Gastroesophageal sphincter (tissue), 4 donors: ENCODE results near the gene MAP3K14. TPM values are rescaled to one million over a fixed set of nuclear protein-coding genes. Genes with fewer than 3 reads are reported as not detected.

ENCODE experiments used
- ATAC-seq: fragments of 150-250 bp; one replicate; pipeline ENCODE4 v1.9.1; 2016; ENCODE audit warnings: mild to moderate bottlenecking, moderate library complexity
- H3K27ac ChIP-seq, 4 donors: fragments of 200-600 bp; sonication (generic) in 3 of 4; 1 replicate in 3 of 4; 2 replicates in 1 of 4; pipeline ENCODE4 v1.5.1; 2016 to 2019
- H3K27me3 ChIP-seq: fragments of 200-600 bp; sonication (generic); one replicate; pipeline ENCODE4 v1.5.1; 2019
- H3K36me3 ChIP-seq, 2 donors: fragments of 200-600 bp; sonication (generic); one replicate each; pipeline ENCODE4 v1.5.1; 2019; ENCODE audit warnings: control low read depth in 1 of 2
- H3K4me1 ChIP-seq, 3 donors: fragments of 200-600 bp; sonication (generic); 1 replicate in 2 of 3; 2 replicates in 1 of 3; pipeline ENCODE4 v1.5.1; 2016 to 2019; ENCODE audit warnings: control low read depth in 2 of 3
- H3K4me3 ChIP-seq, 2 donors: fragments of 200-600 bp; sonication (generic); one replicate each; pipeline ENCODE4 v1.5.1; 2019; ENCODE audit warnings: mild to moderate bottlenecking in 1 of 2, moderate library complexity in 1 of 2
- H3K9me3 ChIP-seq, 3 donors: fragments of 200-600 bp; sonication (generic); one replicate each; pipeline ENCODE4 v1.5.1; 2017 to 2019; ENCODE audit warnings: control low read depth in 2 of 3
- EP300 ChIP-seq: sonication (generic); formaldehyde crosslinking; IDR thresholded peaks from one replicate; pipeline ENCODE4 v1.6.1; 2017; ENCODE audit warnings: antibody characterized with exemption, mild to moderate bottlenecking
- POLR2A ChIP-seq, 2 donors: fragments of 450-650 bp; IDR thresholded peaks; one replicate each; pipeline ENCODE4 v1.6.1; 2017; ENCODE audit warnings: antibody characterized with exemption in 2 of 2, mild to moderate bottlenecking in 2 of 2, moderate library complexity in 1 of 2
- POLR2AphosphoS5 ChIP-seq: sonication (generic); formaldehyde crosslinking; IDR thresholded peaks from one replicate; pipeline ENCODE4 v1.6.1; 2017; ENCODE audit warnings: antibody characterized with exemption
- WGBS, 2 donors: methylation state at CpG; one replicate each; pipeline ENCODE4 v1.1.5; 2018; ENCODE audit warnings: low coverage in 1 of 2; 5-methylcytosine and 5-hydroxymethylcytosine counted together
- total RNA-seq, 4 donors: library from RNA; depleted of rRNA; stranded (reverse); fragments of >200 nt; gene quantifications; one replicate each; pipeline ENCODE4 v1.1.0, GENCODE V29; 2016
- TF ChIP-seq, protein P1 (sequence below), 4 experiments: fragments of 200-600 bp in 2 of 4; fragments of 450-650 bp in 2 of 4; sonication (generic) in 1 of 4; IDR thresholded peaks; one replicate each; pipeline ENCODE4 v1.5.1; 2017 to 2019; ENCODE audit warnings: antibody characterized with exemption in 4 of 4, mild to moderate bottlenecking in 2 of 4, moderate library complexity in 2 of 4

The MAP3K14 gene
- total RNA-seq, 4 donors from 2014 or later, result 8.5 to 17.5 (median 13.5) TPM

DNA sequence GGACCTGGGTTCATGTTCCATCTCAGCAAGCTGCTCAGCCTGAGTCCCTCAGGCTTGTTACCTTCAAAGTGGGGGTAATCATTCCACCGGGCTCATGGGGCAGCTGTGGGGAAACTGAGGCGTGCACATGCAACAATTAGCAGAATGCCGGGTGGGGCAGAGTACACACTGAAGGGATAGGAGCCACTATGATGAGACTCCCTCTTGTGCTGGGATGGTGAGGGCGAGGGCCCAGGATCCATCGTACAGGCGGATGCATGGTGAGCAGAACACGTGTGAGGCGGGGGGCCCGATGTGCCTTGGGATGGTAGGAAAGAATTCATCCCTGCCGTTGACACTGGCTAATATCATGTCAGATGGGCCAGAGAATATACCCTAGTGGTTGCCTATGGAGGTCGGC lies 25.5 kb upstream of the MAP3K14 start:
- H3K4me1 ChIP-seq, result peaks cover 0 to 40% (median 8%) of the 10 kb centered on the region in 3 donors
- no peak for TF ChIP-seq POLR2A (IDR thresholded peaks at IDR 0.05)
- no peak for TF ChIP-seq EP300
- H3K4me3 ChIP-seq, result no peak overlapping the region
- H3K36me3 ChIP-seq, result no peaks in the 10 kb centered on the region
- WGBS, 2 donors, result 68% methylated on average over 3 of the region's 11 CpGs; no CpG with 5 or more reads in 1 of the 2 donors
- H3K9me3 ChIP-seq, result no peaks in the 10 kb centered on the region
- no peak for ATAC-seq
- peak overlapping the region in 3 of 4 donors; percentile 38 to 65 (median 54) for H3K27ac ChIP-seq
- H3K27me3 ChIP-seq, result no peaks in the 10 kb centered on the region

DNA sequence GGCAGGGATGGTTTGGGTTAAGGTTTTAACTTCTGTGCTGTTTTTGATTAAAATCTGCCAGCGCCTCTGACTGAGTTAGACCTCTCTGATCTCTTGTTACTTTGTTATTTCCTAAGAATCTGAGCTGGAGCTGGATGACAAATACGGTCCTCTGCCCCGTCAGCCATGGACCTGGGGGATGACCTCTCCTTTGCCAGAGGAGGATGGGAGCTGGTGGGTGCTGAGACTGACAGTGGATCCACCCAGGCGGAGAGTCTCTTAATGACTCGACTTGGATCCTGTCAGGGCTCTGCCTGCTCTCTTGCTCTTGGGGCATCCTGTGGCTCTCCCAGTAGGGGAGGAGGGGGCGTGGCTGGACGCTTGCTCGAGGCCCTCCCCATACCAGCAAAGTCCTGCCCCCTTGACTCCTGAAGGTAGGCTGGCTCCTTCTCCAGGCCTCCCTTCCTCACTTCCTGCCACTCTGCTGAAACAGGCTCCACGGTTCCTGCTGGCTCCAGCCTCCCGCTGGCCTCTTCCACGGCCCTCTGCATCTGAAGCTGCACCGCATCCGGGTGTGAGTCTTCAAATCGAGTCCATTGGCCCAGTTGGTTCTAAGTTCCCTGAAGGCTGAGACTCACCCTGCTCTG lies 24.8 kb upstream of the MAP3K14 start:
- H3K27me3 ChIP-seq, result no peaks in the 10 kb centered on the region
- TF ChIP-seq, protein P1, sequence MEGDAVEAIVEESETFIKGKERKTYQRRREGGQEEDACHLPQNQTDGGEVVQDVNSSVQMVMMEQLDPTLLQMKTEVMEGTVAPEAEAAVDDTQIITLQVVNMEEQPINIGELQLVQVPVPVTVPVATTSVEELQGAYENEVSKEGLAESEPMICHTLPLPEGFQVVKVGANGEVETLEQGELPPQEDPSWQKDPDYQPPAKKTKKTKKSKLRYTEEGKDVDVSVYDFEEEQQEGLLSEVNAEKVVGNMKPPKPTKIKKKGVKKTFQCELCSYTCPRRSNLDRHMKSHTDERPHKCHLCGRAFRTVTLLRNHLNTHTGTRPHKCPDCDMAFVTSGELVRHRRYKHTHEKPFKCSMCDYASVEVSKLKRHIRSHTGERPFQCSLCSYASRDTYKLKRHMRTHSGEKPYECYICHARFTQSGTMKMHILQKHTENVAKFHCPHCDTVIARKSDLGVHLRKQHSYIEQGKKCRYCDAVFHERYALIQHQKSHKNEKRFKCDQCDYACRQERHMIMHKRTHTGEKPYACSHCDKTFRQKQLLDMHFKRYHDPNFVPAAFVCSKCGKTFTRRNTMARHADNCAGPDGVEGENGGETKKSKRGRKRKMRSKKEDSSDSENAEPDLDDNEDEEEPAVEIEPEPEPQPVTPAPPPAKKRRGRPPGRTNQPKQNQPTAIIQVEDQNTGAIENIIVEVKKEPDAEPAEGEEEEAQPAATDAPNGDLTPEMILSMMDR (IDR thresholded peaks at IDR 0.05), result no peak
- peak; percentile 15 for TF ChIP-seq POLR2AphosphoS5
- H3K4me1 ChIP-seq, result peaks cover 0 to 40% (median 8%) of the 10 kb centered on the region in 3 donors
- no peak overlapping the region for H3K4me3 ChIP-seq
- peak overlapping the region in 3 of 4 donors; percentile 38 to 65 (median 54) for H3K27ac ChIP-seq
- no peaks in the 10 kb centered on the region for H3K36me3 ChIP-seq
- no peaks in the 10 kb centered on the region for H3K9me3 ChIP-seq
- 81% methylated on average over 6 of the region's 14 CpGs; no CpG with 5 or more reads in 1 of the 2 donors for WGBS, 2 donors
- ATAC-seq, result peak; percentile 73

DNA sequence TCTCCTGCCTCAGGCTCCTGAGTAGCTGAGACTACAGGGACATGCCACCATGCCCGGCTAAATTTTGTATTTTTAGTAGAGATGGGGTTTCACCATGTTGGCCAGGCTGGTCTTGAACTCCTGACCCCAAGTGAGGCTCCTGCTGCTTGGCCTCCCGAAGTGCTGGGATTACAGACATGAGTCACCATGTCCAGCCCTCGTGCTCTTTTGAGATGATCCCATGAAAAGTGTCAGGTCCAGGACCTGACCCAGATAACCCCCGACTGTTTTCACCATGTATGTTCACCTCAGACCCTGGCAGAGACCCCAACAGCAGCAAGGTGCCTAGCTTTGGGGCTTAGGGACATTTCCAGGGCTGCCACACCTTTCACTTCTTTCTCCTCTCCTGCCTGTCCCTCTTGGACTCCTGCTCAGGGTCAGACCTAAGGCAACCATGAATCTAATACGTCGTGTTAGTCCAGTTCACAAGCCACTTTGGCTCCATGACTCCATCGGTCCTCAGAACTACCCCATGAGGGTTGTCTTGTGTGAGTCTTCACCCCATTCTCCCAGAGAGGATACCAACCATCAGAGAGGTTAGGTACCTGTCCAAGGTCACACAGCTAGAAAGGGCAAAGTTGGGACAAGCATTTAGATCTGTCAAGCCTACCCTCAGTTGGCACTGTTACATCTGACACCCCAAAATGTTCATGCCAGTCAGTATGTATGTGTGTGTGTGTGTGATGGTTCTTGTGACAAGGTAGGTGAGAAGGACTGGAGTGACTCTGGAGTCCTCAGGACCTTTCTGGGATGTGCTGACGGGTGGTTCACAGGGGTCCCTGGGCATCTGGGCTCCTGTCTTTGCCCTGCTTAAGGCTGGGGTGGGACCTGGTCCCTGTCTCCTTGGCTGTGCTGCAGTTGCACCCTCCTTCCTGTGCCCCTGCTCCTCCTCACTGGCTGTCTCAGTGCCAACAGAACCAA lies 23.1 kb upstream of the MAP3K14 start:
- ATAC-seq, result no peak
- Histone ChIP-seq H3K4me3 (no peak overlapping the region), H3K4me1 (peaks cover 0 to 35% (median 8%) of the 10 kb centered on the region in 3 donors), H3K27me3 (no peaks in the 10 kb centered on the region), H3K9me3 (no peaks in the 10 kb centered on the region), H3K27ac (peak overlapping the region in 1 of 4 donors; percentile 62), H3K36me3 (no peaks in the 10 kb centered on the region)
- 75 to 96% methylated on average over 2 to 4 of the region's 8 CpGs for WGBS, 2 donors
- TF ChIP-seq POLR2A (IDR thresholded peaks at IDR 0.05), result no peak
- TF ChIP-seq, protein P1 (IDR thresholded peaks at IDR 0.05), result no peak
- no peak for TF ChIP-seq EP300
- no peak for TF ChIP-seq POLR2AphosphoS5

DNA sequence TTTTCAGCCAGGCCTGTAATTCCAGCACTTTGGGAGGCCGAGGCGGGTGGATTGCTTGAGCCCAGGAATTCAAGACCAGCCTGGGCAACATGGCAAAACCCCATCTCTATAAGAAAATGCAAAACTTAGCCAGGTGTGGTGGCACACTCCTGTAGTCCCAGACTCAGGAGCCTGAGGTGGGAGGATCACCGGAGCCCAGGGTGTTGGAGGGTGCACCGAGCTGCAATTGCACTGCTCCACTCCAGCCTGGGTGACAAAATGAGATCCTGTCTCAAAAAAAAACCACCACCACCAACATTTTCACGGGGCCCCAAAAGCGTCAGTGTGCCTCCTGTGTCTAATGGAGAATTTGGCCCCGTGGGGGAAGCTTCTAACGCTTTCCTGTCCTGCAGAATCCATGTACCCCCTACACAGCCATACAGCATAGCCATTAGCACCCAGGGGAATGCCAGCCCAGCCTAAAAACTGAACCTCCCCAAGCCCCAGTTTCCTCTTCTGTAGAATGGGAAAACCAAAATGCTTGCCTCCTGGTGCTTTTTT lies 22.2 kb upstream of the MAP3K14 start:
- 90 to 93% methylated on average over 6 to 8 of the region's 8 CpGs for WGBS, 2 donors
- H3K4me3 ChIP-seq, result no peak overlapping the region
- no peaks in the 10 kb centered on the region for H3K36me3 ChIP-seq
- peaks cover 0 to 33% (median 8%) of the 10 kb centered on the region in 3 donors for H3K4me1 ChIP-seq
- no peaks in the 10 kb centered on the region for H3K27me3 ChIP-seq
- H3K27ac ChIP-seq, result peak overlapping the region in 3 of 4 donors; percentile 62 to 75 (median 75)
- no peak for ATAC-seq
- TF ChIP-seq EP300 (no peak), POLR2AphosphoS5 (no peak), POLR2A (IDR thresholded peaks at IDR 0.05) (no peak)
- TF ChIP-seq, protein P1 (IDR thresholded peaks at IDR 0.05), result no peak
- no peaks in the 10 kb centered on the region for H3K9me3 ChIP-seq

DNA sequence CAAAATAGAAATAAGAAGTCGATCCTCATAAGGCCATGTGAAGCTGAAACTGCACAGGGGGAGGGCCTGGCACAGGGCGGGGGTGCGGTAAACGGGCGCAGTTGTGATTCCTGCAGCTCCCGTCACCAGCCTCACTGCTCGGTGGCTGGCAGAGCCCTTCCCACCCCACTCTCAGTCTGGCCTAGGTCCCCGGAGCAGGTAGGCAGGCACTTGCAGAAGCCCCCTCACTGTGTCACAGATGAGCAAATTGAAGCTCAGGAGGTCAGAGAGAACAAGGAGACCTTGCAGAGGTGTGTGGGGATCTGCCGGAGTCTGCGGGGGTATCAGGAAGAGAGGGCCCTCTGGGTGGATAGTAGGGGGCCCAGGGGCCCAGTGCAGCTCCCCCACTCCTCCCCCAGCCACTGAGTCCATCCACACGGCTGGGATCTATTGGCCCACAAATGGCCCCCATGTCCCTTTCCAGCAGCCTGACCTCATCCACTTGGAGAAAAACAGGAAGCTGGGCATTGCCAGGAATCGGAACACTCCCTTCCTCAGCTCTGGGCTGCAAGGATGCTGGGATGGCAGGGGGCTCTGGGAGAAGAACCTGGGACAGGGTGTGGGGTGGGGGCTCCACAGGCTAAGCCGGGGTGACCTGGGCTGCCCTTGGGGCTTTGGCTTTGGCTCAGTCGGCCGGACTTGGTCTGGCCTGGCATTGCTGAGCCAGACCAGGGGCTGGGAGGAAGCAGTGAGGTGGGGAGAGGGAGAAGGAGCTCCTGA lies 21.4 kb upstream of the MAP3K14 start:
- H3K27me3 ChIP-seq, result no peaks in the 10 kb centered on the region
- TF ChIP-seq POLR2A (IDR thresholded peaks at IDR 0.05), result no peak
- TF ChIP-seq POLR2AphosphoS5, result peak; percentile 27
- peak overlapping the region in 3 of 4 donors; percentile 62 to 75 (median 75) for H3K27ac ChIP-seq
- peaks cover 0 to 33% (median 8%) of the 10 kb centered on the region in 3 donors for H3K4me1 ChIP-seq
- ATAC-seq, result peak; percentile 54
- whole genome bisulfite sequencing, 2 donors, result 40% methylated on average over 2 of the region's 15 CpGs; no CpG with 5 or more reads in 1 of the 2 donors
- H3K36me3 ChIP-seq, result no peaks in the 10 kb centered on the region
- H3K9me3 ChIP-seq, result no peaks in the 10 kb centered on the region
- H3K4me3 ChIP-seq, result no peak overlapping the region
